Measurements from ENCODE around the gene FBXO45.
A peak's percentile ranks its signal among the peaks of the same experiment; 100 is the strongest.

Gene FBXO45

GRCh38 chr3:196625331-196625730, 56.9 kb downstream of the FBXO45 start:
- DNase-seq = no peak
- H3K36me3 ChIP-seq = no peaks in the 10 kb centered on the region
- H3K27ac ChIP-seq = no peak overlapping the region
- intact Hi-C loops (cut with DNase I; ENCODE audit: low total_unique reads) = no loop called here
- H3K4me1 ChIP-seq = no peaks in the 10 kb centered on the region
- H3K4me3 ChIP-seq = no peak overlapping the region
- TF ChIP-seq CTCF (IDR thresholded peaks at IDR 0.05) = no peak
- peaks cover 0 to 5% of the 10 kb centered on the region in 2 donors for H3K27me3 ChIP-seq
- no peaks in the 10 kb centered on the region for H3K9me3 ChIP-seq

DNA sequence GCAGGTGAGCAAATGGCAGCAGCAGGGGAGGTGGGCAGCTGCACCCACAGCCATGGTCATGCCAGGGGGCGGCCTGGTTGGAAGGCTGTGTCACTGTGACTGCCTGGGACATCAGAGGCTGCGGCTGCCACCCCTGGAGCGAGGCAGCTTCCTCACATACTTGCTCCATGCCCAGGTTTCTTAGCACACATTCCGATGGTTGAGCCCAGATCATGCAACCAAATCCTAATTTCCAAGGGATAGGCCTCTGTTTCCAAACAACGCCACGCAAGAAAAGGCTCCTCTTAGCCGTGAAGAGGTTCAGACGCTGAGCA, 59.4 kb downstream of the FBXO45 start:
- Histone ChIP-seq H3K9me3 (no peaks in the 10 kb centered on the region), H3K36me3 (no peaks in the 10 kb centered on the region), H3K27me3 (peaks cover 0 to 5% of the 10 kb centered on the region in 2 donors), H3K4me3 (no peak overlapping the region), H3K4me1 (peaks cover under 1 to 9% (median 6%) of the 10 kb centered on the region in 4 donors), H3K27ac (no peak overlapping the region)
- no peak for TF ChIP-seq CTCF (IDR thresholded peaks at IDR 0.05)
- intact Hi-C loops (cut with DNase I; ENCODE audit: low total_unique reads) = no loop called here
- no peak for DNase-seq

DNA sequence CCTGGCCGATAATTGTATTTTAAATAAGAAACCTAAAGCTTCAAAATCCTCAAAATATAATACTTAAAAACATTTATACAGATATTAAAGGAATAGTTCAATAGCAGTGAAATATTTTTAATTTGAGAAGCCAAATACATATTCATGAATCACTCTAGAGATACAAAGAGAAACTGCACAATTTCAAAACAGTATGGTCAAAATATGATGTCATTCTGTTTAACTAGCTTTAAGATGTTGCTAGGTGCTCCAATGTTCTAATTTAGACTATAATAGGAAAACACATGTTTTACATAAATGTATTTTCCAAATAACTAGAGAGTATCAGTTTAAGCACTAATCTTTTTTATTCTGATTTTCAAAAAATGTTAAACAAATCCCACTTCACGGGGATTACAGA, 60.8 kb downstream of the FBXO45 start:
- Histone ChIP-seq H3K27ac (no peak overlapping the region), H3K9me3 (no peaks in the 10 kb centered on the region), H3K27me3 (peaks cover 0 to 5% of the 10 kb centered on the region in 2 donors), H3K4me1 (peaks cover 3 to 17% (median 10%) of the 10 kb centered on the region in 4 donors), H3K4me3 (no peak overlapping the region), H3K36me3 (no peaks in the 10 kb centered on the region)
- no peak for TF ChIP-seq CTCF (IDR thresholded peaks at IDR 0.05)
- DNase-seq = no peak
- intact Hi-C loops (cut with DNase I; ENCODE audit: low total_unique reads) = no loop called here

DNA sequence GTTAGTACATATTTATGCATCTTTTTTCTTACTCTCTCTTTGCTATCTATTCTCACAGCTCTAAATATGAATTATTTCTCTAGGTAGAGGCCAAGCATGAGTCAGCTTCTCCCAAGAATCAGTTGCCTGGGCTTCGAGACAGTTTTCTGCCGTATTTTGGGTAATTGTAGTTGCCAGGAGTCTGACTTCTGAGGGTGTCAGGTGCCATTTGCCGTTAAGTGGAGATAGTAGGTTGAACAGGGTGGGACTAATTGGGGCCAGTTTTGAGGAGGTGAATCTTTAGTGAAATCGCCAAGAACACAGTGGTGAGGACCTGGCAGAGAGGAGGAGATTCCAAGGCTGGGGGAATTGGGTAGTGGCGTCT, 63.2 kb downstream of the FBXO45 start:
- Histone ChIP-seq H3K4me3 (peak overlapping the region; percentile 55 to 66), H3K4me1 (peaks cover 3 to 17% (median 10%) of the 10 kb centered on the region in 4 donors), H3K36me3 (no peaks in the 10 kb centered on the region), H3K27ac (peak overlapping the region in 1 of 2 donors; percentile 76), H3K27me3 (peaks cover 0 to 17% of the 10 kb centered on the region in 2 donors), H3K9me3 (no peaks in the 10 kb centered on the region)
- intact Hi-C loops (cut with DNase I; ENCODE audit: low total_unique reads) = no loop called here
- no peak for DNase-seq
- no peak for TF ChIP-seq CTCF (IDR thresholded peaks at IDR 0.05)

- no peaks in the 10 kb centered on the region for H3K9me3 ChIP-seq
- H3K27ac ChIP-seq = peak overlapping the region; percentile 41 to 76
- DNase-seq = peak; percentile 82 to 88
- H3K36me3 ChIP-seq = no peaks in the 10 kb centered on the region
- TF ChIP-seq CTCF (IDR thresholded peaks at IDR 0.05) = no peak
- peak overlapping the region; percentile 55 to 66 for H3K4me3 ChIP-seq
- H3K4me1 ChIP-seq = peaks cover 3 to 17% (median 10%) of the 10 kb centered on the region in 4 donors
- intact Hi-C loops (cut with DNase I; ENCODE audit: low total_unique reads) = no loop called here
- peaks cover 0 to 19% of the 10 kb centered on the region in 2 donors for H3K27me3 ChIP-seq
Measured at GRCh38 chr3:196632046-196632751, 63.7 kb downstream of the FBXO45 start.

All from tibial artery (tissue), 4 donors.